Measurements from ENCODE around the gene MYBPH. TPM values are rescaled to one million over a fixed set of nuclear protein-coding genes. Genes with fewer than 3 reads are reported as not detected.

The MYBPH gene
- total RNA-seq, 1 experiment from 2014 or later = not detected

- no peak overlapping the region for H3K4me3 Mint-ChIP-seq
- TF ChIP-seq CTCF (conservative IDR thresholded peaks at IDR 0.05) = no peak
- no peaks in the 10 kb centered on the region for H3K9me3 ChIP-seq (ENCODE audit: control insufficient read depth, low read depth, low read length)
- H4K5ac ChIP-seq (ENCODE audit: insufficient read length, low read depth, low read length) = no peak overlapping the region
- peaks cover 37% of the 10 kb centered on the region for H3K27me3 Mint-ChIP-seq (ENCODE audit: low read depth)
- H2BK15ac ChIP-seq (ENCODE audit: low read depth, low read length) = no peak overlapping the region
- H3K9me3 Mint-ChIP-seq = no peaks in the 10 kb centered on the region; a peak in 1 of 5 replicates
- H4K8ac ChIP-seq (replicated peaks; ENCODE audit: insufficient read length, low read depth, low read length) = no peak overlapping the region
- H4K20me1 ChIP-seq (ENCODE audit: control insufficient read depth, insufficient read depth, insufficient read length) = no peaks in the 10 kb centered on the region
- no peaks in the 10 kb centered on the region for H3K27me3 ChIP-seq (ENCODE audit: insufficient read depth, low read length)
- no peaks in the 10 kb centered on the region for H3K79me1 ChIP-seq (ENCODE audit: insufficient read depth, low read depth, low read length, poor library complexity, severe bottlenecking)
- H3K4me1 ChIP-seq (ENCODE audit: insufficient read depth, low read length) = no peaks in the 10 kb centered on the region
- no peak overlapping the region for H3K56ac ChIP-seq (ENCODE audit: insufficient read length, low read depth, low read length)
- no peak overlapping the region for H3K4ac ChIP-seq (ENCODE audit: low read depth, low read length)
- no peak overlapping the region for H3T11ph ChIP-seq (ENCODE audit: low read length)
- no peak overlapping the region for H3K27ac ChIP-seq (ENCODE audit: insufficient read length, low read depth, low read length)
- no peak overlapping the region for H2AFZ ChIP-seq (ENCODE audit: low read length)
- H3K18ac ChIP-seq (ENCODE audit: insufficient read length, low read depth, low read length) = no peak overlapping the region
- H2BK12ac ChIP-seq (ENCODE audit: insufficient read length, low read depth, low read length) = no peak overlapping the region
- H3K79me2 ChIP-seq (ENCODE audit: insufficient read depth, low read length) = no peaks in the 10 kb centered on the region
- H3K36me3 Mint-ChIP-seq (ENCODE audit: insufficient read depth in 1 of 3, low read depth in 3 of 3) = no peaks in the 10 kb centered on the region; a peak in 1 of 7 replicates
- H3K23me2 ChIP-seq (ENCODE audit: insufficient read length, low read depth, low read length, poor library complexity, severe bottlenecking) = no peaks in the 10 kb centered on the region
- DNase-seq = no peak
- no peak overlapping the region for H2AK5ac ChIP-seq (ENCODE audit: insufficient read length, low read length)
- no peak overlapping the region for H3K23ac ChIP-seq (ENCODE audit: insufficient read length, low read depth, low read length)
- no peaks in the 10 kb centered on the region for H3K4me1 Mint-ChIP-seq
- no peak overlapping the region for H3K27ac Mint-ChIP-seq
- H3K9ac ChIP-seq (ENCODE audit: extremely low read depth, insufficient read length, low read length) = no peak overlapping the region
- H4K91ac ChIP-seq (ENCODE audit: insufficient read length, low read depth, low read length) = no peak overlapping the region
- no peak overlapping the region for H2BK20ac ChIP-seq (ENCODE audit: low read depth, low read length, poor library complexity, severe bottlenecking)
- no peak overlapping the region for H2BK5ac ChIP-seq (ENCODE audit: insufficient read length, low read length)
- H3K4me2 ChIP-seq (ENCODE audit: insufficient read depth, insufficient read length, low read length) = no peak overlapping the region
- no CpG with 5 or more reads among the region's 4 CpGs for WGBS (ENCODE audit: extremely low coverage, insufficient read length, low lambda C conversion rate)
- H3K14ac ChIP-seq (ENCODE audit: insufficient read depth, low read length) = no peak overlapping the region; the same call in 1 of the 2 replicates
- no peak overlapping the region for H2BK120ac ChIP-seq (ENCODE audit: low read depth, low read length, poor library complexity, severe bottlenecking)
Observed at GRCh38 chr1:203225071-203225470, 49.4 kb upstream of the MYBPH start.

Data from H9 (cell line).